HEK293 (cell line): Measurements from ENCODE around the gene ANKH.

Source experiments
- ATF2 ChIP-seq: fragments of 450-650 bp; formaldehyde crosslinking; IDR thresholded peaks from 2 replicates; pipeline ENCODE4 v1.5.1; 2016; ENCODE audit warnings: missing biosample characterization, missing genetic modification characterization, low read depth
- CTCF ChIP-seq: fragments of 450-650 bp; formaldehyde crosslinking; IDR thresholded peaks from 2 replicates; pipeline ENCODE4 v1.5.1; 2016; ENCODE audit warnings: missing biosample characterization, missing genetic modification characterization
- HOXA7 ChIP-seq: sonication (generic); formaldehyde crosslinking; IDR thresholded peaks from 2 replicates; pipeline ENCODE4 v1.8.1; 2022; ENCODE audit warnings: missing genetic modification reagents, borderline replicate concordance
- RBAK ChIP-seq: fragments of 450-650 bp; formaldehyde crosslinking; IDR thresholded peaks from 2 replicates; pipeline ENCODE4 v1.5.1; 2016; ENCODE audit warnings: missing biosample characterization, missing genetic modification characterization
- REST ChIP-seq: fragments of 450-650 bp; formaldehyde crosslinking; IDR thresholded peaks from 2 replicates; pipeline ENCODE4 v1.5.1; 2016; ENCODE audit warnings: missing biosample characterization, missing genetic modification characterization
- SP2 ChIP-seq: fragments of 450-650 bp; formaldehyde crosslinking; IDR thresholded peaks from 2 replicates; pipeline ENCODE4 v1.5.1; 2016; ENCODE audit warnings: missing biosample characterization, missing genetic modification characterization
- TCF7L2 ChIP-seq: IDR thresholded peaks from 2 replicates; pipeline ENCODE4 v1.6.1; 2011; ENCODE audit warnings: low read depth, mild to moderate bottlenecking, inconsistent platforms, low read length, moderate library complexity, borderline replicate concordance
- ZFP3 ChIP-seq: fragments of 450-650 bp; formaldehyde crosslinking; IDR thresholded peaks from 2 replicates; pipeline ENCODE4 v1.5.1; 2016; ENCODE audit warnings: low read depth, missing biosample characterization, missing genetic modification characterization
- ZNF174 ChIP-seq: fragments of 450-650 bp; formaldehyde crosslinking; IDR thresholded peaks from 2 replicates; pipeline ENCODE4 v1.5.0; 2017; ENCODE audit warnings: missing biosample characterization, mild to moderate bottlenecking, missing genetic modification characterization
- ZNF24 ChIP-seq: fragments of 450-650 bp; formaldehyde crosslinking; IDR thresholded peaks from 2 replicates; pipeline ENCODE4 v1.5.1; 2016; ENCODE audit warnings: missing biosample characterization, missing genetic modification characterization
- ZNF404 ChIP-seq: fragments of 450-650 bp; formaldehyde crosslinking; IDR thresholded peaks from 2 replicates; pipeline ENCODE4 v1.5.1; 2017; ENCODE audit warnings: missing biosample characterization, missing genetic modification characterization
- ZNF423 ChIP-seq: fragments of 450-650 bp; formaldehyde crosslinking; IDR thresholded peaks from 2 replicates; pipeline ENCODE4 v1.5.1; 2016; ENCODE audit warnings: missing biosample characterization, missing genetic modification characterization

- TF ChIP-seq ZNF404 (tag by site-specific recombination) (no peak), RBAK (no peak), TCF7L2 (no peak), CTCF (tag by site-specific recombination) (no peak), ATF2 (no peak), ZNF24 (tag by site-specific recombination) (no peak), ZNF423 (tag by site-specific recombination) (no peak), HOXA7 (CRISPR knock-in tag) (no peak), REST (tag by site-specific recombination) (no peak), ZFP3 (tag by site-specific recombination) (no peak), SP2 (tag by site-specific recombination) (no peak), ZNF174 (no peak)
Observed at GRCh38 chr5:14699807-14700400, 171.7 kb downstream of the ANKH start.
